ENCODE measurements around the gene HYDIN. TPM values are rescaled to one million over a fixed set of nuclear protein-coding genes. Genes with fewer than 3 reads are reported as not detected.

Gene HYDIN
- polyA plus RNA-seq, 1 of the 3 experiments (the other 2 are of a cell fraction), result 0.33 TPM

DNA sequence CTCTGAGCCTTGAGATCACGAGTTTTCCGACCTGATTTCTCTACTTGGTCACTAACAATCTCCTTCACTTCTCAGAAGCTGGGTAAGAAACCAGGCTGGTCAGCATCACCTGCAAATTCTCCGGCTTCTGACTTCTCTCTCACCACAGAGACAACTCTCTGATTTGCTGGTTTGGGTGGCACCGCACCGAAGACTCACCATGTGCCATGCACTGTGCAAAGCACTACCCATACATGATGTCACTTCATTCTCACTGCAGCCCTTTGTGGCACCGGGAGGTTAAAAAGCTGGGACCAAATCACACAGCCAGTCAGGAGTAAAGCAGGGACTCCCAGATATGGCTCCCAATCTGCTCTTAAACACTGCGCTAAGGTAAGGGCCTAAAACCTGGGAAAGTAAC lies 430.2 kb downstream of the HYDIN start:
- Histone ChIP-seq H3K4me2 (peak overlapping the region; percentile 88), H3F3A (replicated peaks; ENCODE audit: insufficient read depth) (peaks cover 4% of the 10 kb centered on the region), H3K9me3 (no peaks in the 10 kb centered on the region), H3K79me2 (ENCODE audit: insufficient read depth) (peaks cover 54% of the 10 kb centered on the region), H2AFZ (ENCODE audit: low read depth) (peak overlapping the region; percentile 86), H4K20me1 (ENCODE audit: insufficient read depth) (no peaks in the 10 kb centered on the region; the same call in 1 of the 2 replicates), H3K4me1 (ENCODE audit: control insufficient read depth in 1 of 2, insufficient read depth in 2 of 2, low read depth in 1 of 2, low read length in 1 of 2) (peaks cover 1 to 11% of the 10 kb centered on the region in 2 experiments), H3K27me3 (ENCODE audit: insufficient read depth) (no peaks in the 10 kb centered on the region), H3K9me2 (no peaks in the 10 kb centered on the region), H3K9ac (peak overlapping the region; percentile 80), H3K4me3 (ENCODE audit: low read depth in 2 of 2, low read length in 1 of 2) (peak overlapping the region; percentile 89 to 99), H3K36me3 (replicated peaks in 1 of 2; ENCODE audit: control insufficient read depth in 1 of 2, insufficient read depth in 2 of 2, low read length in 1 of 2) (peaks cover 5 to 13% of the 10 kb centered on the region in 2 experiments), H3K27ac (ENCODE audit: low read depth in 2 of 2, low read length in 1 of 2) (peak overlapping the region in 1 of 2 experiments; percentile 22; a peak in 2 of 4 replicates)
- no peak for DNase-seq
- WGBS (ENCODE audit: low lambda C conversion rate), result 11% methylated on average over 7 of the region's 7 CpGs
- TF ChIP-seq JUND (IDR thresholded peaks at IDR 0.05) (no peak), POLR2AphosphoS5 (IDR thresholded peaks at IDR 0.05; ENCODE audit: low read depth, low read length) (no peak)
- TF ChIP-seq, protein P1, sequence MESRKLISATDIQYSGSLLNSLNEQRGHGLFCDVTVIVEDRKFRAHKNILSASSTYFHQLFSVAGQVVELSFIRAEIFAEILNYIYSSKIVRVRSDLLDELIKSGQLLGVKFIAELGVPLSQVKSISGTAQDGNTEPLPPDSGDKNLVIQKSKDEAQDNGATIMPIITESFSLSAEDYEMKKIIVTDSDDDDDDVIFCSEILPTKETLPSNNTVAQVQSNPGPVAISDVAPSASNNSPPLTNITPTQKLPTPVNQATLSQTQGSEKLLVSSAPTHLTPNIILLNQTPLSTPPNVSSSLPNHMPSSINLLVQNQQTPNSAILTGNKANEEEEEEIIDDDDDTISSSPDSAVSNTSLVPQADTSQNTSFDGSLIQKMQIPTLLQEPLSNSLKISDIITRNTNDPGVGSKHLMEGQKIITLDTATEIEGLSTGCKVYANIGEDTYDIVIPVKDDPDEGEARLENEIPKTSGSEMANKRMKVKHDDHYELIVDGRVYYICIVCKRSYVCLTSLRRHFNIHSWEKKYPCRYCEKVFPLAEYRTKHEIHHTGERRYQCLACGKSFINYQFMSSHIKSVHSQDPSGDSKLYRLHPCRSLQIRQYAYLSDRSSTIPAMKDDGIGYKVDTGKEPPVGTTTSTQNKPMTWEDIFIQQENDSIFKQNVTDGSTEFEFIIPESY (IDR thresholded peaks at IDR 0.05; ENCODE audit: borderline replicate concordance, low read depth), result no peak
- TF ChIP-seq, protein P2, sequence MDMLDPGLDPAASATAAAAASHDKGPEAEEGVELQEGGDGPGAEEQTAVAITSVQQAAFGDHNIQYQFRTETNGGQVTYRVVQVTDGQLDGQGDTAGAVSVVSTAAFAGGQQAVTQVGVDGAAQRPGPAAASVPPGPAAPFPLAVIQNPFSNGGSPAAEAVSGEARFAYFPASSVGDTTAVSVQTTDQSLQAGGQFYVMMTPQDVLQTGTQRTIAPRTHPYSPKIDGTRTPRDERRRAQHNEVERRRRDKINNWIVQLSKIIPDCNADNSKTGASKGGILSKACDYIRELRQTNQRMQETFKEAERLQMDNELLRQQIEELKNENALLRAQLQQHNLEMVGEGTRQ (IDR thresholded peaks at IDR 0.05; ENCODE audit: borderline replicate concordance, low read depth, low read length), result no peak
- CTCF ChIA-PET, result interaction anchor here (1.3 to 3.7 kb wide), 3 partner anchors 21 to 100 kb away, joined by 3 to 19 read pairs (median 4); no protein-coding TSS in a partner anchor
- POLR2A ChIA-PET, result no interaction called here

DNA sequence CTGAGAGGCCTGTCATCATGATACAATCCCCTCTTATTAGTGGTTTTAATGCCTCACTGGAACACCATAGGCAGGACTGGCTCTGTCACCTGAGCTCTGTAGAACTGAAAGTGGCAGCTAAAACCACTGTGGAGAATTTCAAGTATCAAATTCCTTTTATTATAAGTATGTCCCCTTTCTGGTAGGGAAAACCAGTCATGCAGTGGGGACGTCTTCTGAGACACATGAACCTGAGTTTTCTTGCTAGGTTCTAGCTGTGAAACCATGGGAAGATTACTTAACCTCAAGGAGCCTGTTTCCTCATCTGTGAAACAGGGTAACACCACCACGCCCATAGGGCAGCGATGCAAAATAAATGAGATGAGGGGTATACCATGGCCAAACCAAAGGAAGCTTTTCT lies 434.2 kb downstream of the HYDIN start:
- DNase-seq, result no peak
- peaks cover 0 to 11% of the 10 kb centered on the region in 2 experiments; a peak in 2 of 4 replicates for H3K4me1 ChIP-seq (ENCODE audit: control insufficient read depth in 1 of 2, insufficient read depth in 2 of 2, low read depth in 1 of 2, low read length in 1 of 2)
- H3K9ac ChIP-seq, result no peak overlapping the region
- no peak overlapping the region for H2AFZ ChIP-seq (ENCODE audit: low read depth)
- H4K20me1 ChIP-seq (ENCODE audit: insufficient read depth), result peaks cover 16% of the 10 kb centered on the region
- ChIA-PET POLR2A (no interaction called here), CTCF (interaction anchor here (1.2 kb wide), 1 partner anchor 26 kb away, joined by 3 read pairs; no protein-coding TSS in a partner anchor)
- no peaks in the 10 kb centered on the region for H3K9me2 ChIP-seq
- H3K79me2 ChIP-seq (ENCODE audit: insufficient read depth), result peaks cover 86% of the 10 kb centered on the region
- no peak overlapping the region for H3K27ac ChIP-seq (ENCODE audit: low read depth in 2 of 2, low read length in 1 of 2)
- 92% methylated on average over 3 of the region's 3 CpGs for WGBS (ENCODE audit: low lambda C conversion rate)
- no peaks in the 10 kb centered on the region for H3F3A ChIP-seq (replicated peaks; ENCODE audit: insufficient read depth)
- no peaks in the 10 kb centered on the region for H3K9me3 ChIP-seq
- peaks cover 5 to 13% of the 10 kb centered on the region in 2 experiments for H3K36me3 ChIP-seq (replicated peaks in 1 of 2; ENCODE audit: control insufficient read depth in 1 of 2, insufficient read depth in 2 of 2, low read length in 1 of 2)
- TF ChIP-seq, protein P2 (IDR thresholded peaks at IDR 0.05; ENCODE audit: borderline replicate concordance, low read depth, low read length), result no peak
- TF ChIP-seq TAF1 (IDR thresholded peaks at IDR 0.05; ENCODE audit: borderline replicate concordance, low read depth, low read length) (no peak), TEAD4 (IDR thresholded peaks at IDR 0.05; ENCODE audit: borderline replicate concordance, insufficient read depth) (no peak), GATA2 (CRISPR knock-in tag; IDR thresholded peaks at IDR 0.05) (no peak), YY1 (IDR thresholded peaks at IDR 0.05; ENCODE audit: low read depth) (no peak), ELF1 (IDR thresholded peaks at IDR 0.05) (no peak), RAD21 (IDR thresholded peaks at IDR 0.05; ENCODE audit: low read length) (no peak), MEF2A (IDR thresholded peaks at IDR 0.05; ENCODE audit: borderline replicate concordance, low read depth) (no peak), EP300 (IDR thresholded peaks at IDR 0.05; ENCODE audit: borderline replicate concordance in 1 of 2, low read depth in 1 of 2, low read length in 1 of 2) (no peak), NFIC (IDR thresholded peaks at IDR 0.05; ENCODE audit: borderline replicate concordance) (no peak), SMC3 (IDR thresholded peaks at IDR 0.05; ENCODE audit: low read depth, low read length) (no peak), POLR2AphosphoS5 (IDR thresholded peaks at IDR 0.05; ENCODE audit: low read depth, low read length) (no peak), NRF1 (IDR thresholded peaks at IDR 0.05; ENCODE audit: low read depth, low read length) (no peak), RFX5 (IDR thresholded peaks at IDR 0.05; ENCODE audit: low read length) (no peak), SIN3A (IDR thresholded peaks at IDR 0.05; ENCODE audit: borderline replicate concordance, low read depth, low read length) (no peak)
- TF ChIP-seq, protein P3, sequence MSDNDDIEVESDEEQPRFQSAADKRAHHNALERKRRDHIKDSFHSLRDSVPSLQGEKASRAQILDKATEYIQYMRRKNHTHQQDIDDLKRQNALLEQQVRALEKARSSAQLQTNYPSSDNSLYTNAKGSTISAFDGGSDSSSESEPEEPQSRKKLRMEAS (IDR thresholded peaks at IDR 0.05; ENCODE audit: low read depth), result no peak
- TF ChIP-seq, protein P4, sequence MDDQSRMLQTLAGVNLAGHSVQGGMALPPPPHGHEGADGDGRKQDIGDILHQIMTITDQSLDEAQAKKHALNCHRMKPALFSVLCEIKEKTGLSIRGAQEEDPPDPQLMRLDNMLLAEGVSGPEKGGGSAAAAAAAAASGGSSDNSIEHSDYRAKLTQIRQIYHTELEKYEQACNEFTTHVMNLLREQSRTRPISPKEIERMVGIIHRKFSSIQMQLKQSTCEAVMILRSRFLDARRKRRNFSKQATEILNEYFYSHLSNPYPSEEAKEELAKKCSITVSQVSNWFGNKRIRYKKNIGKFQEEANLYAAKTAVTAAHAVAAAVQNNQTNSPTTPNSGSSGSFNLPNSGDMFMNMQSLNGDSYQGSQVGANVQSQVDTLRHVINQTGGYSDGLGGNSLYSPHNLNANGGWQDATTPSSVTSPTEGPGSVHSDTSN (IDR thresholded peaks at IDR 0.05), result no peak
- no peak overlapping the region for H3K4me3 ChIP-seq (ENCODE audit: low read depth in 2 of 2, low read length in 1 of 2)
- H3K4me2 ChIP-seq, result no peak overlapping the region
- H3K27me3 ChIP-seq (ENCODE audit: insufficient read depth), result no peaks in the 10 kb centered on the region
